HG02588 (cell line): ENCODE measurements around the gene UBAP1L.
A peak's percentile ranks its signal among the peaks of the same experiment; 100 is the strongest.
"Not testable (repeated sequence)": the region's sequence is repeated elsewhere in the genome, so short reads cannot be mapped to it uniquely, and the experiment has no call there.

Experiments
- ATAC-seq: cut with Tn5 transposase; IDR thresholded peaks from one replicate; pipeline ENCODE4 v1.9.1; 2021; ENCODE audit warnings: mild to moderate bottlenecking, moderate library complexity; ENCODE audit not compliant: unreplicated experiment

Gene UBAP1L

GRCh38 chr15:65115086-65115485, at the start of gene UBAP1L:
UBAP1L (minus strand) TSS chr15:65115200; CDS start chr15:65106215, 8,985 bp downstream.
- no peak for ATAC-seq

- ATAC-seq: no peak
Measured at GRCh38 chr15:65164139-65164538, 49.1 kb upstream of the UBAP1L start.

GRCh38 chr15:65163041-65163440, 48.0 kb upstream of the UBAP1L start:
- no peak for ATAC-seq

GRCh38 chr15:65156692-65157091, 41.7 kb upstream of the UBAP1L start:
- no peak for ATAC-seq

GRCh38 chr15:65154720-65155119, 39.7 kb upstream of the UBAP1L start:
- ATAC-seq: no peak

GRCh38 chr15:65147902-65148301, 32.9 kb upstream of the UBAP1L start:
- no peak for ATAC-seq

- no peak for ATAC-seq
Measured at GRCh38 chr15:65146438-65146837, 31.4 kb upstream of the UBAP1L start.

GRCh38 chr15:65138631-65139030, 23.6 kb upstream of the UBAP1L start:
- ATAC-seq: not testable (repeated sequence)

GRCh38 chr15:65137893-65138292, 22.9 kb upstream of the UBAP1L start:
- ATAC-seq: not testable (repeated sequence)

- not testable (repeated sequence) for ATAC-seq
Measured at GRCh38 chr15:65137089-65137488, 22.1 kb upstream of the UBAP1L start.

GRCh38 chr15:65134538-65134937, 19.5 kb upstream of the UBAP1L start:
- ATAC-seq: no peak

GRCh38 chr15:65133548-65134200, 18.7 kb upstream of the UBAP1L start, which contains the start of gene PDCD7:
PDCD7 (minus strand) TSS chr15:65133808; CDS start chr15:65133781, 27 bp downstream.
- peak; percentile 81 for ATAC-seq

- peak; percentile 41 for ATAC-seq
Measured at GRCh38 chr15:65132878-65133547, 18.0 kb upstream of the UBAP1L start.

GRCh38 chr15:65130941-65131340, 15.9 kb upstream of the UBAP1L start:
- ATAC-seq: no peak

GRCh38 chr15:65115542-65115941, 542 bp upstream of the UBAP1L start:
- ATAC-seq: no peak

GRCh38 chr15:65110676-65111292, 4.2 kb downstream of the UBAP1L start:
- no peak for ATAC-seq

- no peak for ATAC-seq
Measured at GRCh38 chr15:65106011-65106590, 8.9 kb downstream of the UBAP1L start.

- no peak for ATAC-seq
Measured at GRCh38 chr15:65105038-65105437, 10.0 kb downstream of the UBAP1L start.

- ATAC-seq: no peak
Measured at GRCh38 chr15:65102912-65103311, 12.1 kb downstream of the UBAP1L start.

GRCh38 chr15:65101891-65102708, 12.9 kb downstream of the UBAP1L start:
- no peak for ATAC-seq

GRCh38 chr15:65101411-65101890, 13.5 kb downstream of the UBAP1L start:
- ATAC-seq: no peak
